ENCODE results near the gene MAGI1.

Gene MAGI1

GRCh38 chr3:65938676-65939075, 100.0 kb downstream of the MAGI1 start:
- DNase-seq = no peak

- DNase-seq = no peak
These were observed 100.6 kb downstream of the MAGI1 start for GRCh38 chr3:65938147-65938546.

GRCh38 chr3:65936908-65937638, 101.6 kb downstream of the MAGI1 start:
- no peak for DNase-seq

- no peak for DNase-seq
These were observed 103.0 kb downstream of the MAGI1 start for GRCh38 chr3:65935724-65936123.

- no peak for DNase-seq
These were observed 108.1 kb downstream of the MAGI1 start for GRCh38 chr3:65930648-65931047.

- no peak for DNase-seq
These were observed 110.6 kb downstream of the MAGI1 start for GRCh38 chr3:65928110-65928509.

GRCh38 chr3:65927576-65927975, 111.1 kb downstream of the MAGI1 start:
- no peak for DNase-seq

- no peak for DNase-seq
These were observed 113.3 kb downstream of the MAGI1 start for GRCh38 chr3:65925254-65925954.

GRCh38 chr3:65924762-65925161, 114.0 kb downstream of the MAGI1 start:
- no peak for DNase-seq

GRCh38 chr3:65922441-65922840, 116.3 kb downstream of the MAGI1 start:
- no peak for DNase-seq

GRCh38 chr3:65919826-65920225, 118.9 kb downstream of the MAGI1 start:
- no peak for DNase-seq

GRCh38 chr3:65915477-65915876, 123.2 kb downstream of the MAGI1 start:
- no peak for DNase-seq

- no peak for DNase-seq
These were observed 123.9 kb downstream of the MAGI1 start for GRCh38 chr3:65914740-65915367.

- DNase-seq = no peak
These were observed 124.5 kb downstream of the MAGI1 start for GRCh38 chr3:65914032-65914739.

- DNase-seq = no peak
These were observed 126.1 kb downstream of the MAGI1 start for GRCh38 chr3:65912647-65913046.

GRCh38 chr3:65908588-65908987, 130.1 kb downstream of the MAGI1 start:
- DNase-seq = no peak

GRCh38 chr3:65907232-65908130, 131.2 kb downstream of the MAGI1 start:
- no peak for DNase-seq

GRCh38 chr3:65905771-65906170, 132.9 kb downstream of the MAGI1 start:
- DNase-seq = no peak

- no peak for DNase-seq
These were observed 134.7 kb downstream of the MAGI1 start for GRCh38 chr3:65904016-65904415.

- no peak for DNase-seq
These were observed 136.4 kb downstream of the MAGI1 start for GRCh38 chr3:65902304-65902793.

- DNase-seq = no peak
These were observed 137.5 kb downstream of the MAGI1 start for GRCh38 chr3:65901226-65901625.

- DNase-seq = no peak
These were observed 139.5 kb downstream of the MAGI1 start for GRCh38 chr3:65899226-65899625.

Measured in activated T-cell treated with anti-CD3 and anti-CD28 coated beads, Interleukin-2, amount 50 U/mL, for 1 hour (primary cell).